IMR-90 (cell line): ENCODE data around the gene MEF2B. TPM values are rescaled to one million over a fixed set of nuclear protein-coding genes. Genes with fewer than 3 reads are reported as not detected.

Source experiments
- ATAC-seq: fragments of 200-7000 bp; cut with Tn5 transposase; 2 replicates; pipeline ENCODE4 v1.9.1; 2020; ENCODE audit warnings: low read depth, mild to moderate bottlenecking, moderate library complexity
- BruUV-seq: library from RNA; stranded (reverse); fragments of 400-500 nt; replicated peaks from 2 replicates; lab custom pipeline; 2021; lab: Mats Ljungman, UMichigan
- CTCF ChIA-PET: fragments of 300-600 bp; formaldehyde crosslinking; extraction: SDS; loops from one replicate; lab custom pipeline; 2021; ENCODE audit warnings: antibody characterized with exemption; lab: Yijun Ruan, JAX
- POLR2A ChIA-PET: fragments of 300-600 bp; sonication (Branson Sonifier 250); formaldehyde crosslinking; loops from one replicate; lab custom pipeline; 2022; ENCODE audit warnings: antibody characterized with exemption; ENCODE audit not compliant: unreplicated experiment; lab: Charles Lee
- DNase-seq: peaks from one replicate; pipeline ENCODE4 v3.0.0; 2013
- H2AFZ ChIP-seq: replicated peaks from 2 replicates; pipeline ENCODE3; 2013; ENCODE audit warnings: low read length, mild to moderate bottlenecking; ENCODE audit not compliant: poor library complexity
- H2AK5ac ChIP-seq: 2 replicates; pipeline ENCODE4 v1.6.1; 2013; ENCODE audit warnings: low read depth, low read length, inconsistent platforms
- H2AK9ac ChIP-seq: replicated peaks from 2 replicates; pipeline ENCODE3; 2013; ENCODE audit warnings: mild to moderate bottlenecking, low read depth, low read length, moderate library complexity; ENCODE audit not compliant: poor library complexity
- H2BK120ac ChIP-seq: 2 replicates; pipeline ENCODE4 v1.6.1; 2013; ENCODE audit warnings: low read depth, low read length, inconsistent platforms
- H2BK15ac ChIP-seq: 3 replicates; pipeline ENCODE4 v1.6.1; 2013; ENCODE audit warnings: low read depth, low read length, inconsistent platforms
- H2BK20ac ChIP-seq: 2 replicates; pipeline ENCODE4 v1.6.1; 2013; ENCODE audit warnings: low read depth, mild to moderate bottlenecking, inconsistent platforms, low read length, moderate library complexity
- H2BK5ac ChIP-seq: 2 replicates; pipeline ENCODE4 v1.6.1; 2013; ENCODE audit warnings: mild to moderate bottlenecking, low read depth, low read length, inconsistent platforms; ENCODE audit not compliant: poor library complexity, severe bottlenecking
- H3K14ac ChIP-seq: replicated peaks from 2 replicates; pipeline ENCODE4 v1.6.1; 2013; ENCODE audit warnings: low read depth, low read length, inconsistent platforms
- H3K18ac ChIP-seq: 2 replicates; pipeline ENCODE4 v1.6.1; 2013; ENCODE audit warnings: low read depth, low read length, control low read depth
- H3K23ac ChIP-seq: 2 replicates; pipeline ENCODE4 v1.6.1; 2013; ENCODE audit warnings: low read depth, low read length, inconsistent platforms
- H3K27ac ChIP-seq: 2 replicates; pipeline ENCODE4 v1.5.1; 2013; ENCODE audit warnings: mild to moderate bottlenecking, control low read depth, low read length; ENCODE audit not compliant: insufficient read depth
- H3K27me3 ChIP-seq: 2 replicates; pipeline ENCODE4 v1.6.1; 2013; ENCODE audit warnings: low read length; ENCODE audit not compliant: control insufficient read depth, insufficient read depth
- H3K36me3 ChIP-seq: 2 replicates; pipeline ENCODE4 v1.6.1; 2013; ENCODE audit warnings: low read length, mixed read lengths; ENCODE audit not compliant: control insufficient read depth, insufficient read depth
- H3K4ac ChIP-seq: 2 replicates; pipeline ENCODE4 v1.6.1; 2013; ENCODE audit warnings: low read depth, low read length, inconsistent platforms
- H3K4me1 ChIP-seq: 2 replicates; pipeline ENCODE4 v1.6.1; 2013; ENCODE audit warnings: low read length, mixed read lengths; ENCODE audit not compliant: control insufficient read depth, insufficient read depth
- H3K4me2 ChIP-seq: 2 replicates; pipeline ENCODE4 v1.6.1; 2013; ENCODE audit warnings: low read depth, mild to moderate bottlenecking, control low read depth, low read length, moderate library complexity
- H3K4me3 ChIP-seq: 2 replicates; pipeline ENCODE4 v1.5.1; 2013; ENCODE audit warnings: low read depth, mild to moderate bottlenecking, control low read depth, low read length, moderate library complexity; ENCODE audit not compliant: insufficient read depth
- H3K56ac ChIP-seq: 2 replicates; pipeline ENCODE4 v1.6.1; 2013; ENCODE audit warnings: low read length, inconsistent platforms; ENCODE audit not compliant: insufficient read depth; ENCODE audit errors: extremely low read depth
- H3K79me1 ChIP-seq, 2 experiments: 2 replicates each; pipeline ENCODE4 v1.6.1; 2013; ENCODE audit warnings: low read length in 2 of 2, inconsistent platforms in 1 of 2, low read depth in 1 of 2
- H3K9ac ChIP-seq: 2 replicates; pipeline ENCODE4 v1.6.1; 2013; ENCODE audit warnings: low read depth, low read length, control low read depth
- H3K9me1 ChIP-seq: 2 replicates; pipeline ENCODE4 v1.6.1; 2013; ENCODE audit warnings: low read length, inconsistent platforms; ENCODE audit not compliant: insufficient read depth
- H3K9me3 ChIP-seq: 2 replicates; pipeline ENCODE4 v1.6.1; 2013; ENCODE audit warnings: low read length; ENCODE audit not compliant: control insufficient read depth, insufficient read depth
- H4K20me1 ChIP-seq: 2 replicates; pipeline ENCODE4 v1.6.1; 2013; ENCODE audit warnings: low read length, inconsistent platforms; ENCODE audit not compliant: insufficient read depth
- H4K5ac ChIP-seq: 2 replicates; pipeline ENCODE4 v1.6.1; 2013; ENCODE audit warnings: mild to moderate bottlenecking, low read depth, low read length, control low read depth
- H4K8ac ChIP-seq, 2 experiments: 2 replicates each; pipeline ENCODE4 v1.6.1; 2013; ENCODE audit warnings: low read depth in 2 of 2, low read length in 2 of 2, control low read depth in 1 of 2, inconsistent platforms in 1 of 2
- H4K91ac ChIP-seq: 2 replicates; pipeline ENCODE4 v1.6.1; 2013; ENCODE audit warnings: low read depth, low read length, inconsistent platforms; ENCODE audit not compliant: insufficient read depth
- BHLHE40 ChIP-seq: fragments of 150-350 bp; IDR thresholded peaks from 2 replicates; pipeline ENCODE4 v1.6.1; 2016; ENCODE audit warnings: mild to moderate bottlenecking, low read depth, low read length
- CHD1 ChIP-seq: IDR thresholded peaks from 2 replicates; pipeline ENCODE4 v1.6.1; 2012; ENCODE audit warnings: low read depth, low read length, improper control_type of control experiment
- FOS ChIP-seq: fragments of 150-350 bp; IDR thresholded peaks from 2 replicates; pipeline ENCODE4 v1.6.1; 2016; ENCODE audit warnings: low read depth, low read length
- MAFK ChIP-seq: IDR thresholded peaks from 2 replicates; pipeline ENCODE4 v1.6.1; 2012; ENCODE audit warnings: low read depth, low read length, improper control_type of control experiment
- NFE2L2 ChIP-seq: fragments of 150-350 bp; IDR thresholded peaks from 2 replicates; pipeline ENCODE4 v1.6.1; 2016; ENCODE audit warnings: low read depth, mild to moderate bottlenecking, low read length
- RCOR1 ChIP-seq: IDR thresholded peaks from 2 replicates; pipeline ENCODE4 v1.6.1; 2012; ENCODE audit warnings: mild to moderate bottlenecking, low read length, improper control_type of control experiment; ENCODE audit not compliant: insufficient replicate concordance
- USF2 ChIP-seq: fragments of 150-350 bp; IDR thresholded peaks from 2 replicates; pipeline ENCODE4 v1.6.1; 2017; ENCODE audit warnings: mild to moderate bottlenecking, antibody characterized with exemption, low read length, low read depth
- WGBS, 2 experiments: methylation state at CpG; one replicate each; pipeline versions ENCODE4 v1.1.5 to v1.1.7; 2013; ENCODE audit warnings: missing lambda C conversion rate in 2 of 2; ENCODE audit not compliant: insufficient read length in 1 of 2; ENCODE audit errors: extremely low coverage in 2 of 2; 5-methylcytosine and 5-hydroxymethylcytosine counted together
- dilution Hi-C: fragments of 300-500 bp; cut with HindIII; formaldehyde crosslinking; loops from one replicate; pipeline ENCODE4 v1.14.3; 2018; ENCODE audit warnings: low sequenced_read_pairs; ENCODE audit not compliant: unreplicated experiment
- in situ Hi-C: fragments of 300-500 bp; cut with MboI; formaldehyde crosslinking; loops from 3 replicates; pipeline ENCODE4 v1.14.3; 2019; ENCODE audit warnings: low sequenced_read_pairs, inconsistent platforms, mixed read lengths
- intact Hi-C: fragments of 100-400 bp; cut with micrococcal nuclease; formaldehyde crosslinking; loops from 2 replicates; pipeline ENCODE4 v1.10.0; 2022
- polyA plus RNA-seq, 3 experiments: library from polyadenylated mRNA; depleted of rRNA; stranded (reverse); fragments of >200 nt; gene quantifications; 2 replicates each; pipeline ENCODE4 v1.2.3, GENCODE V29; 2012; ENCODE audit warnings: low replicate concordance in 1 of 3
- total RNA-seq: library from RNA; depleted of rRNA; stranded (reverse); fragments of >200 nt; gene quantifications from 2 replicates; pipeline ENCODE4 v1.2.3, GENCODE V29; 2012

The MEF2B gene
- total and polyA plus RNA-seq, 2 of the 4 experiments (the other 2 are of a cell fraction), result 0.18 to 0.94 TPM

GRCh38 chr19:19179548-19180441 is 9.7 kb upstream of the MEF2B start (continued):
- TF ChIP-seq RCOR1, result no peak
- TF ChIP-seq NFE2L2, result no peak

- no peak overlapping the region for H4K8ac ChIP-seq
- peaks cover 26% of the 10 kb centered on the region for H3K36me3 ChIP-seq
- no peak overlapping the region for H2AK9ac ChIP-seq
- BruUV-seq, result no TSS peak
- no peak overlapping the region for H2BK120ac ChIP-seq
- no peak overlapping the region for H2BK20ac ChIP-seq
- H2BK5ac ChIP-seq, result no peak overlapping the region
- ATAC-seq (no peak), DNase-seq (no peak)
- no peak overlapping the region for H3K9ac ChIP-seq
- H2AK5ac ChIP-seq, result no peak overlapping the region
- H4K5ac ChIP-seq, result no peak overlapping the region
- H3K56ac ChIP-seq, result no peak overlapping the region
- CTCF ChIA-PET, result no interaction called here
- H3K27ac ChIP-seq, result no peak overlapping the region
- H3K18ac ChIP-seq, result no peak overlapping the region
- peaks cover 7% of the 10 kb centered on the region for H3K4me1 ChIP-seq
- in situ Hi-C loops, result no loop called here
- H3K9me1 ChIP-seq, result peaks cover 6% of the 10 kb centered on the region
- H3K79me1 ChIP-seq, result no peaks in the 10 kb centered on the region
- TF ChIP-seq FOS (no peak), MAFK (no peak), USF2 (peak; percentile 34; the same call in 1 of the 2 replicates), BHLHE40 (no peak), CHD1 (no peak)
- H4K20me1 ChIP-seq, result no peaks in the 10 kb centered on the region; the same call in 1 of the 2 replicates
- no peak overlapping the region for H3K4me2 ChIP-seq
- no peak overlapping the region for H2AFZ ChIP-seq
- no CpG with 5 or more reads among the region's 8 CpGs for WGBS, 2 experiments
- H3K4me3 ChIP-seq, result no peak overlapping the region
- dilution Hi-C loops, result no loop called here
- no peak overlapping the region for H3K23ac ChIP-seq
- intact Hi-C loops, result loop anchor here (10.0 kb wide), 1 partner anchor 112 kb away; the partner anchor contains the start of gene SLC25A42
- peaks cover 3% of the 10 kb centered on the region; the same call in 1 of the 2 replicates for H3K9me3 ChIP-seq
- no peaks in the 10 kb centered on the region for H3K27me3 ChIP-seq
- H2BK15ac ChIP-seq, result no peak overlapping the region
- no peak overlapping the region for H4K91ac ChIP-seq
- POLR2A ChIA-PET, result no interaction called here
- H3K14ac ChIP-seq, result no peak overlapping the region
- no peak overlapping the region for H3K4ac ChIP-seq
These were observed 6.9 kb upstream of the MEF2B start for GRCh38 chr19:19176950-19177349.
